Activated CD8-positive, alpha-beta memory T cell treated with anti-CD3 and anti-CD28 coated beads, Interleukin-2, amount 10 ng/mL, durations not matched to agents 7 days and 5 days (primary cell): ENCODE data around the gene NUP153. TPM values are rescaled to one million over a fixed set of nuclear protein-coding genes. Genes with fewer than 3 reads are reported as not detected.
"Not testable (repeated sequence)": the region's sequence is repeated elsewhere in the genome, so short reads cannot be mapped to it uniquely, and the experiment has no call there.

Experiments used
- ATAC-seq: fragments of 150-1000 bp; cut with Tn5 transposase; one replicate; pipeline ENCODE4 v1.10.0; 2021; ENCODE audit warnings: moderate library complexity
- CTCF ChIA-PET: fragments of 350-600 bp; sonication (Branson Sonifier 250); formaldehyde crosslinking; loops from one replicate; lab custom pipeline; 2021; ENCODE audit warnings: antibody characterized with exemption; lab: Charles Lee
- DNase-seq: peaks from one replicate; pipeline ENCODE4 v3.0.0-alpha.2; 2020
- H3K27ac Mint-ChIP-seq: one replicate; pipeline ENCODE4 v1.8.0; 2021; ENCODE audit warnings: mild to moderate bottlenecking, mixed read lengths
- H3K27me3 Mint-ChIP-seq: one replicate; pipeline ENCODE4 v1.8.0; 2021; ENCODE audit warnings: mixed read lengths
- H3K36me3 Mint-ChIP-seq: one replicate; pipeline ENCODE4 v1.8.0; 2021; ENCODE audit warnings: mild to moderate bottlenecking, mixed read lengths
- H3K4me1 Mint-ChIP-seq: one replicate; pipeline ENCODE4 v1.8.0; 2021; ENCODE audit warnings: mixed read lengths
- H3K4me3 Mint-ChIP-seq: one replicate; pipeline ENCODE4 v1.8.0; 2021; ENCODE audit warnings: mild to moderate bottlenecking, moderate library complexity, mixed read lengths
- H3K9me3 Mint-ChIP-seq: one replicate; pipeline ENCODE4 v1.8.0; 2022; ENCODE audit warnings: low read depth, mixed read lengths
- total RNA-seq, 2 experiments: library from RNA; stranded (reverse); gene quantifications; one replicate each; pipeline ENCODE4 v1.2.3, GENCODE V29; 2021

Gene NUP153
- total RNA-seq, 2 experiments from 2014 or later: 83.8 to 97.9 TPM

- peaks cover 33% of the 10 kb centered on the region for H3K4me1 Mint-ChIP-seq
- peak overlapping the region; percentile 86 for H3K27ac Mint-ChIP-seq
- peak overlapping the region; percentile 81 for H3K4me3 Mint-ChIP-seq
- H3K27me3 Mint-ChIP-seq: no peaks in the 10 kb centered on the region
- DNase-seq (no peak), ATAC-seq (no peak)
- no peaks in the 10 kb centered on the region for H3K9me3 Mint-ChIP-seq
- peaks cover 15% of the 10 kb centered on the region for H3K36me3 Mint-ChIP-seq
- CTCF ChIA-PET: interaction anchor here (0.6 to 2.4 kb wide), 11 partner anchors 8 to 1363 kb away, joined by 3 to 19 read pairs (median 4); partner anchors contain the start of genes GMPR and NUP153
Measured at GRCh38 chr6:17601386-17601703, 105.4 kb downstream of the NUP153 start.

- Mint-ChIP-seq H3K27ac (peak overlapping the region; percentile 86), H3K9me3 (no peaks in the 10 kb centered on the region), H3K27me3 (no peaks in the 10 kb centered on the region), H3K36me3 (peaks cover 13% of the 10 kb centered on the region), H3K4me3 (peak overlapping the region; percentile 81), H3K4me1 (peaks cover 33% of the 10 kb centered on the region)
- DNase-seq: peak; percentile 60
- CTCF ChIA-PET: interaction anchor here (0.6 to 2.4 kb wide), 17 partner anchors 9 to 1363 kb away, joined by 3 to 19 read pairs (median 4); partner anchors contain the start of genes GMPR and NUP153
- ATAC-seq: peak; percentile 65
Measured at GRCh38 chr6:17600527-17601385, 106.0 kb downstream of the NUP153 start.

DNA sequence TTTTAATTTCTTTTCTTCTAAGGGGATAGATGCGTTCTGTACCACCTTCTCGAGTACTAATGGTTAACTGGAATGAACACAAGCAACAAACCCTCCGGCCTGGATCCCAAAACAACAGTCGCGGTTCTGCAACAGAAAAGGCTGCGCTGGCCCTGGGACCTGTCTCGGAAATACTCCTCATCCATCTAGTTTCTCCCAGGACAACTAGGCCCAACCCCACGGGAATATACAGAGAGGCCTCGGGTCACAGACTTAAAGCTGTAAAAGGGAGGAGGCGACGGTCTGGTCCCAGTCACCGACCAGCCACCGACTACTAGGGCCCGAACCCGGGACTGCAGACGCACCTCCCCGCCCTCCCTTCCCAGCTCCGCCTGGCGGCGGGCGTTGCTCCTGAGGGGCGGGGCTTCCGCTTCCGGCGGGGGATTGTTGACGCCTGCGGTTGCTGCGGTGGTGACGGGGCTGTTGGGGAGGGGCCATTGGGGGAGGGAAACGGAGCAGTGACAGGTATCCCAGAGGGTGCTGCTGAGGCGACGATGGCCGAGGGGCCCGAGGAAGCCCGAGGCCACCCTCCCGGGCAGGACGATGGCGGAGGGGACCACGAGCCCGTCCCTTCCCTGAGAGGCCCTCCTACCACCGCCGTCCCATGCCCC lies 106.7 kb downstream of the NUP153 start, which contains the start of gene FAM8A1:
TSS of gene FAM8A1 (plus strand) at position 426 of the 650 bp plus-strand sequence. CDS start at position 534, 108 bp downstream.
- no peaks in the 10 kb centered on the region for H3K27me3 Mint-ChIP-seq
- ATAC-seq: peak; percentile 89
- CTCF ChIA-PET: interaction anchor here (0.9 to 2.4 kb wide), 12 partner anchors 12 to 204 kb away, joined by 3 to 19 read pairs (median 4); partner anchors contain the start of gene NUP153
- H3K36me3 Mint-ChIP-seq: peaks cover 13% of the 10 kb centered on the region
- H3K9me3 Mint-ChIP-seq: no peaks in the 10 kb centered on the region
- H3K4me1 Mint-ChIP-seq: peaks cover 33% of the 10 kb centered on the region
- peak; percentile 97 for DNase-seq
- H3K27ac Mint-ChIP-seq: peak within 1 kb of the TSS; percentile 86
- H3K4me3 Mint-ChIP-seq: peak within 1 kb of the TSS; percentile 81

DNA sequence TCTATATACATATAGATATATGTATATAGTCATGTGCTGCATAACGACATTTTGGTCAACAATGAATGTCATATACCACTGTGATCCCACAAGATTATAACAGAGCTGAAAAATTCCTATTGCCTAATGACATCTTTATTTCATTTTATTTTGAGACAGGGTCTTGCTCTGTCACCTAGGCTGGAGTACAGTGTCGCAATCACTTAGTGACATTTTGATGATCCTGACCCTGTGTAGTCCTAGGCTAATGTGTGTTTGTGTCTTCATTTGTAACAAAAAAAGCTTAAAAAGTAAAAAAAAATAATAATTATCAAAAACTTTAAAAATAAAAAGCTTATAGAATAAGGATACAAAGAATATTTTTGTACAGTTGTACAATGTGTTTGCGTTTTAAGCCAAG lies 110.6 kb downstream of the NUP153 start:
- Mint-ChIP-seq H3K4me1 (peaks cover 14% of the 10 kb centered on the region), H3K36me3 (peaks cover 2% of the 10 kb centered on the region), H3K27me3 (no peaks in the 10 kb centered on the region), H3K9me3 (no peaks in the 10 kb centered on the region), H3K4me3 (no peak overlapping the region), H3K27ac (no peak overlapping the region)
- DNase-seq: no peak
- CTCF ChIA-PET: interaction anchor here (1.0 to 1.2 kb wide), 2 partner anchors 12 to 208 kb away, joined by 3 to 5 read pairs; no protein-coding TSS in a partner anchor
- ATAC-seq: no peak

DNA sequence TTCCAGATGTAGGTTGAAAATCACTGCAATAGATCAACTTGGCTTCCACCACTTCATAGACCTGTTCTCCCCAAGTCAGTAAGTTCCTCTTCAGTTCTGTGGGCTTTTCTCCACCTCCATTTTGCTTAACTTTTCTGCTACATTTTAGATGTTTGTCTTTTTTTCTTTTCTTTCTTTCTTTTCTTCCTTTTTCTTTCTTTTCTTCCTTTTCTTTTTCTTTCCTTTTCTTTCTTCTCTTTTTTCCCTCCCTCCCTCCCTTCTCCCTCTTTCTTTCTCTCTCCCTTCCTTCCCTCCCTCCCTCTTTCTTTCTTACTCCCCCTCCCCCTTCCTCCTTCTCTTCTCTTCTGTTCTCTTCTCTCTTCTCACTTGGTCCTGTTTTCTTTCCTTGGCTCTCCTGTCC lies 113.5 kb downstream of the NUP153 start:
- ATAC-seq: no peak
- Mint-ChIP-seq H3K27ac (no peak overlapping the region), H3K27me3 (no peaks in the 10 kb centered on the region), H3K36me3 (no peaks in the 10 kb centered on the region), H3K4me1 (peaks cover 11% of the 10 kb centered on the region), H3K9me3 (no peaks in the 10 kb centered on the region), H3K4me3 (no peak overlapping the region)
- CTCF ChIA-PET: interaction anchor here (1.0 kb wide), 1 partner anchor 211 kb away, joined by 3 read pairs; no protein-coding TSS in a partner anchor
- no peak for DNase-seq

DNA sequence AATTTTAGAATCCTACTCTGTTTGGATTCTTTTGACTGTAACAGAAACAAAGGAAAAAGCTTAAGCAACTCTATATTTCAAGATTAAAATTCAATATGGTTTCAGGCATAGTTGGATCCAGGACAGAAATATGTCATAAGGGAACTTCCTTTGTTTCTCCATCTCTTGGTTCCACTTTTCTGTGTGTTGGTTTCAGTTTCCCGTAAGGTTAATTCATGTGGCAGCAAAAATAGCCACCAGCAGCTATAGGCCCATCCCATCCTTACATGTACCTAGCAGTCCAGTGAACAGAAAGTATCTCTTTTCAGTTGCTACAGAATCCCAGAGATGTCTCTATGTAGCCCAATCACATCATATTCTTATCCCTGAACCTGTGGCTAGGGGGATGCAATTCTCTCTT lies 115.4 kb downstream of the NUP153 start:
- H3K4me3 Mint-ChIP-seq: no peak overlapping the region
- peaks cover 11% of the 10 kb centered on the region for H3K4me1 Mint-ChIP-seq
- CTCF ChIA-PET: no interaction called here
- no peaks in the 10 kb centered on the region for H3K9me3 Mint-ChIP-seq
- no peak overlapping the region for H3K27ac Mint-ChIP-seq
- DNase-seq (no peak), ATAC-seq (no peak)
- no peaks in the 10 kb centered on the region for H3K27me3 Mint-ChIP-seq
- no peaks in the 10 kb centered on the region for H3K36me3 Mint-ChIP-seq

DNA sequence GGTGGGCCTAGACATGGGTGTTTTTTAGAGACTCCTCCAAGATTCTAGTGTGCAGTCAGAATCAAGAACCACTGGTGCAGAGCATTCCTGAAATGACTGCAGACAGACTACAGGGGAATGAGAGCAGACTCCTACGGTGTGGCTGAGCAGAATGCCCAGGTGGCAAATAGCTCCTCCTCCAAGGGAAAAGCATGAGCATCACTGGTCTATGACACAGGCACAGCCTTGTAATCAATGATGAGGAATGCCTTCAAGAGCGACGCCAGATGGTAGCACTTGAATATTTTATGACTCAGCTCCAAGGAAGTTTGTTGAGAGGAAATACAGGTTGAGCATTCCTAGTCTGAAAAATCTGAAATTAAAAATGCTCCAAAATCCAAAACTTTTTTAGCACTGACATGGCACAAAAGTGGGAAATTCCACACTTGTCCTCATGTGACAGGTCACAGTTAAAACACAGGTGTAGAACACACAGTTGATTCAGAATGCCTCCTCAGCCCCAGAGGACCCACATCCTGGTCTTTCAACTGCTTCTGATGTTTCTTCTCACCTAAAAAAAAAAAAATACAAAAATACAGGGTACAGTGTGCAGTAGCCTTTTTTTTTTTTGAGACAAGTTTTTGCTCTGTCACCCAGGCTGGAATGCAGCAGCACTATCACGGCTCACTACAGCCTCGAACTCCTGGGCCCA lies 117.2 kb downstream of the NUP153 start:
- Mint-ChIP-seq H3K9me3 (no peaks in the 10 kb centered on the region), H3K27me3 (no peaks in the 10 kb centered on the region), H3K36me3 (no peaks in the 10 kb centered on the region), H3K4me1 (peaks cover 14% of the 10 kb centered on the region), H3K27ac (no peak overlapping the region), H3K4me3 (no peak overlapping the region)
- ATAC-seq: no peak
- CTCF ChIA-PET: interaction anchor here (1.1 to 1.8 kb wide), 2 partner anchors 215 to 226 kb away, joined by 3 to 6 read pairs; no protein-coding TSS in a partner anchor
- DNase-seq: no peak

DNA sequence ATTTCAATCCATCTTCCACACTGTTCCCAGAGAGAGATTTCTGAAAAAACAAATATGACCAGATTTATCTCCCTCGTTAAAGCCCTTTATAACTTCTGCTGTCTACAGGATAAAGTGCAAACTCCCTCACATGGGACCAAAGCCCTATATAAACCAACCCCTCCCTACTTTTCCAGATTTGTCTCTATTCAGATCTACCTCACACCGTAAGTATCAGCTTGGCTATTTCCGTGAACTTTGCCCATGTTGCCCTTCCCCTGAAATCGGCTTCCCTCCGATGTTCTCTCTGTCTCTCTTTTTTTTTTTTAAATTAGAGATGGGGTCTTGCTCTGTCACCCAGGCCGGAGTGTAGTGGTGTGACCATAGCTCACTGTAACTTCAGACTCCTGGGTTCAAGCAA lies 118.7 kb downstream of the NUP153 start:
- H3K4me1 Mint-ChIP-seq: peaks cover 17% of the 10 kb centered on the region
- H3K27me3 Mint-ChIP-seq: no peaks in the 10 kb centered on the region
- H3K9me3 Mint-ChIP-seq: no peaks in the 10 kb centered on the region
- no peaks in the 10 kb centered on the region for H3K36me3 Mint-ChIP-seq
- ATAC-seq: no peak
- H3K27ac Mint-ChIP-seq: no peak overlapping the region
- CTCF ChIA-PET: no interaction called here
- H3K4me3 Mint-ChIP-seq: no peak overlapping the region
- DNase-seq: no peak

GRCh38 chr6:17586623-17587022 lies 120.1 kb downstream of the NUP153 start:
- H3K36me3 Mint-ChIP-seq, CTCF ChIA-PET, H3K27me3 Mint-ChIP-seq, ATAC-seq, H3K27ac Mint-ChIP-seq, H3K9me3 Mint-ChIP-seq, H3K4me3 Mint-ChIP-seq, DNase-seq: not testable (repeated sequence)
- H3K4me1 Mint-ChIP-seq: peaks cover 16% of the 10 kb centered on the region

- no peaks in the 10 kb centered on the region for H3K36me3 Mint-ChIP-seq
- H3K4me3 Mint-ChIP-seq: no peak overlapping the region
- ATAC-seq: no peak
- peaks cover 12% of the 10 kb centered on the region for H3K27me3 Mint-ChIP-seq
- peak overlapping the region; percentile 34 for H3K27ac Mint-ChIP-seq
- peaks cover 12% of the 10 kb centered on the region for H3K4me1 Mint-ChIP-seq
- CTCF ChIA-PET: interaction anchor here (0.8 to 2.5 kb wide), 6 partner anchors 14 to 430 kb away, joined by 3 to 7 read pairs (median 3); partner anchors contain the start of gene FAM8A1
- DNase-seq: no peak
- H3K9me3 Mint-ChIP-seq: no peaks in the 10 kb centered on the region
Measured at GRCh38 chr6:17585766-17586490, 120.8 kb downstream of the NUP153 start.

GRCh38 chr6:17584241-17584803 lies 122.4 kb downstream of the NUP153 start:
- DNase-seq: no peak
- Mint-ChIP-seq H3K4me3 (no peak overlapping the region), H3K4me1 (peaks cover 8% of the 10 kb centered on the region), H3K27ac (no peak overlapping the region), H3K9me3 (no peaks in the 10 kb centered on the region), H3K36me3 (no peaks in the 10 kb centered on the region), H3K27me3 (peaks cover 14% of the 10 kb centered on the region)
- ATAC-seq: peak; percentile 56
- CTCF ChIA-PET: interaction anchor here (0.6 to 2.5 kb wide), 23 partner anchors 9 to 615 kb away, joined by 3 to 14 read pairs (median 3); partner anchors contain the start of gene FAM8A1

DNA sequence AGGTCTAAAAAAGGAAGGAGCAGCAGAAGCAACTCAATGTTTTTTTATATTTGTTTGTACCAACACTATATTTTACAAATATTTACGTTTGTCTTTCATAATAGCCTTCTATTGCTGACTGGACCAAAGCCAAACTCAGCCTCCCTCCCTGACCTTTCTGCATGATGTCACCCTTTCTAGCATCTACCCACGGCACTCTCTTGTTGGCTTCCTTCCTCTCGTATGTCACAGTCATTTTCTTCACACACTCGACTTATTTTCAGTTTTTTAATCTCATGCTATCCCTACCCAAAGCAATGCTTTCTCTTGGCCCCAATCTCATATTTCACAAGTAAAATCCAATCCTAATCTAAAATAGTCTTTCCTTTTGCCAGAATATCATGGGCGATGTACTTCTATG lies 122.9 kb downstream of the NUP153 start:
- peaks cover 6% of the 10 kb centered on the region for H3K4me1 Mint-ChIP-seq
- no peaks in the 10 kb centered on the region for H3K9me3 Mint-ChIP-seq
- H3K4me3 Mint-ChIP-seq: no peak overlapping the region
- DNase-seq: no peak
- no peak overlapping the region for H3K27ac Mint-ChIP-seq
- peaks cover 14% of the 10 kb centered on the region for H3K27me3 Mint-ChIP-seq
- H3K36me3 Mint-ChIP-seq: no peaks in the 10 kb centered on the region
- CTCF ChIA-PET: interaction anchor here (0.6 to 2.5 kb wide), 23 partner anchors 9 to 616 kb away, joined by 3 to 14 read pairs (median 3); partner anchors contain the start of gene FAM8A1
- no peak for ATAC-seq
